GM19452 (cell line): ENCODE data around the gene MUL1.

ENCODE experiments used
- ATAC-seq: cut with Tn5 transposase; IDR thresholded peaks from one replicate; pipeline ENCODE4 v1.9.1; 2021; ENCODE audit not compliant: unreplicated experiment

MUL1 gene, protein sequence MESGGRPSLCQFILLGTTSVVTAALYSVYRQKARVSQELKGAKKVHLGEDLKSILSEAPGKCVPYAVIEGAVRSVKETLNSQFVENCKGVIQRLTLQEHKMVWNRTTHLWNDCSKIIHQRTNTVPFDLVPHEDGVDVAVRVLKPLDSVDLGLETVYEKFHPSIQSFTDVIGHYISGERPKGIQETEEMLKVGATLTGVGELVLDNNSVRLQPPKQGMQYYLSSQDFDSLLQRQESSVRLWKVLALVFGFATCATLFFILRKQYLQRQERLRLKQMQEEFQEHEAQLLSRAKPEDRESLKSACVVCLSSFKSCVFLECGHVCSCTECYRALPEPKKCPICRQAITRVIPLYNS

GRCh38 chr1:20507564-20508410, at the start of gene MUL1:
Gene MUL1 (minus strand): TSS chr1:20508151. CDS start chr1:20508024, 127 bp downstream.
- peak; percentile 87 for ATAC-seq

DNA sequence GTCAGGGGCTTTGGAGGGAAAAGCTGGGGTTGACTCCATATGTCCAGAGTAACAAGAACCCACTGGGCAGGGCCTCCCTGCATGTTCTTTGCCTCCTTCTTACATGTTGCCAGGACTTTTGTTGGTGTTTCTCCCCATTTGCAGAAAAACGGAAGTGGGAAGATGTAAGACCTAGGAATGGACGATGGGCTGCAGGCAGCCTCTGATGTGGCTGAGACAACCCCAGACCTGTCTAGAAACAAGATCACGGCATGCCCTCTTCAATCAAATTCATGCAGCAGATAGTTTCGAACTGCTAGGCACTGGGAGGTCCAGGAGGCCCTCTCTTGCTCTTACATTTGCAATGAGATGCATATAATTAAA, 47.8 kb upstream of the MUL1 start:
- no peak for ATAC-seq

DNA sequence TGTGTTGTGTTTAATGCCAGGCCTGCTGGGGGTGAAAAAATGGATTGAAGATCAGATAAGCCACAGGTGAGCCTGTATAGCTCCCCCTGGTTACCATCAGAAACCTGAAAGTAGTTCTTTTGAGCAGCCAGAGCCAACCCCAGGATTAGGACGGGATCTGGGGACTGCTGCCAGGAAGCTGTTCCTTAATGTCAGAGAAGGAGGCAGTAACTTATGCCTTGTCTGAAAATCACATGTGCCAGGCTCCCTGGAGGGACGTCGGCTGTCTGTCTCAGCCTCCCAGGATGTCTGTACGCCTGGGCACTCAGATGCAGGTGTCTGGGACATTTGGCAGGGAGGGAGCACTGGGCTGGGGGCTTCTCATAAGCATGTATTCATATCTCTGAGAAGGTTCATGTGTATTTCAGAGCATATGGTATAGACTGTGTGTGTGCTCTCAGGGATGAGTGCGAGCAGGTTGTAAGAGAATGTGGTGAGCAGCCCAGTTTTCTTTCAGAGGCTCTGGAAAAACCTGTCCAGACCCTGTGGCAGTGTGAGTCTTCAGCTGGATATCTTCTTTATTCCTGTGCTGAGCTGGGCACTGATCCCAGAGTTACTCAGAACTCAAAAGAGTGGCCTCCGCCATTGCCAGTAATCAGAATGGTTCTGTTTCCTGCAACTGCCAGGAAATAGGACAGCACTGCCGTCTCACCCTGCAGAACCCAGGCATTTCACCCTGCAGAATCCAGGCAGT, 47.2 kb upstream of the MUL1 start:
- no peak for ATAC-seq

DNA sequence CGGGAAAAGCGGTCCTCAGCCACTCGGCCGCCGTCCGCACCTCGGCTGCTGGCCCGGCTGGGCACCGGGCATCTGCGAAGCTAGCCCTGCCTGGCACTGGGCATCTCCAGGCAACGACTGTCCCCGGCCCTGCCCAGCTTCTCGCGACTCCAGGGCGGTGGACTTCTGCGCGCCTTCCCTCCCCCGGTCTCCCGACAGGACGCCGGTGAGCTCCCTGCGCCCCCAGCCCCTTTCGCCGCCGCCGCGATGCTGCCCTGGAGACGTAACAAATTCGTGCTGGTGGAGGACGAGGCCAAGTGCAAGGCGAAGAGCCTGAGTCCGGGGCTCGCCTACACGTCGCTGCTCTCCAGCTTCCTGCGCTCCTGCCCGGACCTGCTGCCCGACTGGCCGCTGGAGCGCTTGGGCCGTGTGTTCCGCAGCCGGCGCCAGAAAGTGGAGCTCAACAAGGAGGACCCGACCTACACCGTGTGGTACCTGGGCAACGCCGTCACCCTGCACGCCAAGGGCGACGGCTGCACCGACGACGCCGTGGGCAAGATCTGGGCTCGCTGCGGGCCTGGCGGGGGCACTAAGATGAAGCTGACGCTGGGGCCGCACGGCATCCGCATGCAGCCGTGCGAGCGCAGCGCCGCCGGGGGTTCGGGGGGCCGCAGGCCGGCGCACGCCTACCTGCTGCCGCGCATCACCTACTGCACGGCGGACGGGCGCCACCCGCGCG, 44.9 kb upstream of the MUL1 start:
- ATAC-seq, result no peak

- no peak for ATAC-seq
These were observed 44.2 kb upstream of the MUL1 start, which contains the start of gene FAM43B for GRCh38 chr1:20551945-20552727. Gene FAM43B (plus strand): TSS chr1:20552573. CDS start chr1:20552974, 401 bp downstream.

DNA sequence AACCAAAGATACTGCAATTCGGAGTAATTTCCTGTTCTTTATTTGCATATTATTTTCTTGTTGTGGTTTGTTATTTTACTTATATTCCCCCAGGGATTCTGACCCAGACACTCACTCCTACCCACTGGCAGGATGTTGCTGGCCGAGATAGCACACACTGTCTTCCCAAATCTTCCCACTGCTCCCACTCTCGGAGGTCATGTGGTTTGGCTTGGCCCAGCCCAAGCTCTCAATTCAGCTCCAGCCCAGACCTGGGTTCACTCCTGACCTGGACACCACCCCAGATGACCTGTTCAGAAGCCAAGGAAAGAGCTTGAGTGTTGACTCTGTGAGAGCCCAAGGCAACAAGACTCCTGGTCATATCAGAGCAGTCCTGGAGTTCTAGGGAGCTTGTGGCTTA, 43.2 kb upstream of the MUL1 start:
- no peak for ATAC-seq

DNA sequence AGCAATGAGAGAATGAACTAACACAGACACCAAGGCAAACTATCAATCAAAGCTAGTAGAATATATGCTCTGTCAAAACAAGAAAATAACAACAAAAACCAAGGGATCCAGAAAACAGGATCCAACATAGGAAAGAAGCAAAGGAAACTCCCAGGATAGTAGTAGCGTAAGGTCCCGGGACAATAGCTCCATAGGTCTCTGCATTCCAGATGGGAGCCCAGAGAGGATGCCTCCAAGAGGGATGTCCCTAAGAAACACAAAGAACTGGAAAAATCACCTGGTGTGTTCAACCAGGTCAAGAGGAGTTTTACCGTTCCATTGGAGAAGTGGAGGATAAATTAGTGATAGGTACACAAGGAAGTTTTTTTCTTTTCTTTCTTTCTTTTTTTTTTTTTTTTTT, 38.7 kb upstream of the MUL1 start:
- ATAC-seq, result no peak

DNA sequence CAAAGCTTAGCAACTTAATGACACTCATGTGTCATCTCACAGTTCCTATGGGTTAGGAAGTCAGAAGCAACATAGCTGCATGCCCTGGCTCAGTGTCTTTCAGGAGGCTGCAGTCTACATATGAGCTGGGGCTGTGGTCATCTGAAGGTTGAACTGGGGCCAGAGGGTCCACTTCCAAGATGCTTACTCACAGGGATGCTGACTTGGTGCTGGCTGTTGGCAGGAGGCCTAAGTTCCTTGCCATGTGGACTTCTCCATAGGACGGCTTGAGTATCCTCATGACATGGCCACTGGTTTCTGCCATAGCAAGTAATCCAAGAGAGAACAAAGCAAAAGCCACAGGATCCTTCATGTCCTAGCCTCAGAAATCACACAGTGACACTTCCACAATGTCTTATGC, 32.3 kb upstream of the MUL1 start:
- ATAC-seq, result no peak

GRCh38 chr1:20538760-20539551, 31.0 kb upstream of the MUL1 start:
- no peak for ATAC-seq

DNA sequence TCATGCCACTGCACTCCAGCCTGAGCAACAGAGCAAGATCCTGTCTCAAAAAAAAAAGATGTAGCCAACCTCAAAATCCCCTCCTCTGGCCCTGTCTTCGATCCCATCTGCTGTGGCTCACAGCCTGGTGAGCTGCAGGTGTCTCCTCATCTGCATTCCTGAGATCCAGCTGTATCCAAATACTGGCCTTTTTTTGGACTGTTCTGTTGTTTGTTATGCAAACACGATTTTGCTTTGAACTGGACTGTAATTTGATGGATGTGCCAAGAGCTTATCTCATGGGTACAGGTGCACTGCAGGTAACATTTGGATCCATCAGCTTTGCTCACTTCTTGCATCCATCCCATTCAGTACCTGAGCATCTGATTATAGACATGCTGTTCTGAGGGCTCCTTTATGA, 30.3 kb upstream of the MUL1 start:
- no peak for ATAC-seq

DNA sequence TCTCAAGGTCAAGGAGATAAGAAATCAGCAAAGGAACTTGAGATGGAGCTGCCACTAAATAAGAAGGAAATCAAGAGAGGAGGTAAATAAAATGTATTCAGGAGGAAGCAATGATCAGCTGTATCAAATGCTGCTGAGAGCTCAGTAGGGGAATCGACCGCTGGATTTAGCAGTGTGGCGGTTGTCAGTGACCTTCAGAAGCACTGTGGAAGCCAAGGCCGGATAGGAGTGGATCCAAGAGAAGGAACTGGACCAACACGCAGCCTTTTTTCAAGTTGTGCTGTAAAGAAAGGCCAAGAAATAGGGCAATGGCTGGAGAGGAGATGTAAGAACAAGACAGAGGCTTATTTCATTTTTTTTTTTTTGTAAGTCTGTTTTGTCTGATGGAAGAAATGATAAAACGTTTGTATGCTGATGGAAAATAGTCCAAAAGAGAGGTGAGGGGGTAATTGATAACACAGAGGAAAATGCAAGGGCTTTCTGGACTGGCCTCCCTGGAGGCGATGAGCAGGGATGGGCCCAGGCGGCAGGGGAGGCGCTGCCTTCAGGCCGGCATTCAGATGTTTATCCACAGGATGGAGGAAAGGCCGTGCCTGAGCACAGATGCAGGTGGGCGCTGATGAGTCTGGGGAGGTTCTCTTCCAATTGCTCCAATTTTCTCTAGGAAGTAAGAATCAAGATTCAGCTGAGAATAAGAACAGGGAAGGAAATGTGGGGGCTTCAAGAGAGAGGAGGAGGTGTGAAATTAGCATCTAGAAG, 26.9 kb upstream of the MUL1 start:
- no peak for ATAC-seq

- no peak for ATAC-seq
These were observed 25.7 kb upstream of the MUL1 start for GRCh38 chr1:20533635-20534034.

DNA sequence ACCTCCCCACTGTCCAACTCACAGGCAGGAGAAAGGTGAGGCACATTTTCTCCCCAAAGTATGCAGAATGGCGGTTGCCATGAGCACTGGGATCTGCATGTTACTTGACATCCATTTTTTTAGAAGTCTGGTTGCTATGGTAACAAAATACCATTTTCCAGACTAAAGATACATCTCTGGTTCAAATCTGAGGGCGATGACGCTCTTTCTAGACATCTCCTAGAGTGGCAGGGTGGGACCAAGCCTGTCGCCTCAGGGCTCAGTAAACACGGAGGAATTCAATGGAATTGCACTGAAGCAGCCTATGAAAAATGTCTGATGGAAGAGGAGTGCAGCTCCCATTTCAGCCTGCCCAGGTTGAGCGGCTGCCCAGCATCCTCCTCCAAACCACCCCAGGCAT, 22.9 kb upstream of the MUL1 start:
- ATAC-seq, result no peak

DNA sequence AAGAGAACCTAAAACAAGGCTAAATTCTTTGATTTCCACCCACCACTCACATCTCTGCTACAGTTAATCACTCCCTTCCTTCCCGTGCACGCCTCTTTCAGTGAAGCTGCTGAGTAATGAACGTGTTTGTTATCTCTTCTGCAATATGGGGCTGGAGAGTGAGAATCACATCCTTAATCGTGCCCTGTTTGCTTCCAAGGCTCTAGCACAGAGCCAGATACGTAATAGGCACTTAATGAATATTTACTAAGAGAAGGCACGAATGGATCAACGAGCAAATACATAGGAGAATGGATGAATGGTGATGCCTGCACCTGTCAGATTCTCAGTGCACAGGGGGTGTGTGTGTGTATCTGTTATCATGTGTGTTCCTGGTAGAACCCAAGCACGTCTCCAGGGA, 22.4 kb upstream of the MUL1 start:
- no peak for ATAC-seq

DNA sequence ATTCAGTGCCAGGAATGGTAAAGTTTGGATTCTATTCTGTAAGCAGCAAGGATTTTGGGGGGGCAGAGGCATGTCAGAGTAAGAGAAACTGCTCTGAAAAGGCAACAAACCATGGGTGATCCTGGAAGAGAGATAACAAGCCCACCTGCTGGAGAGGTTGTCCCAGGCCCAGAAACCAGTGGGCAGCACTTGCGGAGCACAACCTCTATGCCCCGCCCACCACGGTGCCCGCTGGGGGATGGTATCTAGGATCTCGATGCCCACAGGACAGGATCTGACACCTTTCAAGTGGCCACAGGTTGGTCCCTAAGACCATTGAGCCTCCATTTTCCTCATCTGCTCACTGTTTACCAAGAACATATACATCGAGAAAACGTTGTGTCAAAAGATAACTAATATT, 20.3 kb upstream of the MUL1 start:
- ATAC-seq, result no peak

DNA sequence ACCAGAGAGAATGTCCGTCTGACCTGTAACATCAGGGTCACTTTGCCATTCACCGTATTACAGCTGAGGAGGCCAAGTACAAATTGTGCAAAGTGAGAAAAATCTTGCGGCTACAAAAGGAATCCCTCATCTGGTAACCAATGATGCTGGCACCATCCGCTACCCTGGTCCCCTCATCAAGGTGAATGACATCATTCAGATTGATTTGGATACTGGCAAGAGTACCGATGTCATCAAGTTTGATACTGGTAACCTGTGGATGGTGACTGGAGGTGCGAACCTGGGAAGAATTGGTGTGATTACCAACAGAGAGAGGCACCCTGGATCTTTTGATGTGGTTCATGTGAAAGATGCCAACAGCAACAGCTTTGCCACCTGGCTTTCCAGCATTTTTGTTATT, 18.3 kb upstream of the MUL1 start:
- no peak for ATAC-seq

DNA sequence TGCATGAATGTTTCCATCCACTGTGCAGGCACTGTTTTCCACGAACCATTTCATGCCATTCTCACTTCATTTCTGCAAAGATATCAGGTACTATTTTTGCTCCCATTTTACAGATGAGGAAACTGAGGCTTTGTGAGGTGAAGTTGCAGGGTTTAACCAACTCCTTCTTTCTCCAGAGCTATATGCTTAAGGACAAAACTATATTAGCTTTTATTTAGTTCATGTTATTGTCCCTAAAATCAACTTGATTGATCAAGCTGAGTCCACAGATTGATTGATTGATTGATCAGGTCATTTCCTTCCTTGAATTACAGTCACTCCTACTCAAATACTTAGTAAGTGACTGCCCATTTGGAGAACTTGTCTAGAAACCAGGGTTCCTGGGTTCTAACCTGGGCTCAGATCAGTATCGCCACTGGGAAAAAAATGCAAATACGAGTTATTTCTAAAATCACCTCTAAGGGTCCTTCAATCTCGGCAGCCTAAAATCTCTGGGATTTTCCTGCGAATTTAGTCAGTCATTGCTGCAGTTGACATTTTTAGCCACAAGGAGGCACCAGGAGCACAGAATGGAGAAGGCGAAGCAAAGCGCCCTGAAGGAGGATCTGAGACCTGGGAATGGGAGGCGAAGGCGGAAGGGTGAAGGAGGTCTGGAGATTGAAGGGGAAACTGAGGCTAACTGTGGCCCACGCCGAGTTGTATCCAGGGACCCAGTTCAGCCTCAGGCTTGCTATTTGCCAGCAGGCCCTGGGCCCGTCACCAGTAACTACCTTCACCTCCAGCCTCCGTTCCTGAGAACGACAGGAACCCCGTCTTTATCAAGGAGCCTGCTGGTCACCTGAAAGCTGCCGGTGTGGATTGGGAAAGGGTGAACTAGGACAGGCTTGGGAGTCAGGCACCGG, 14.3 kb upstream of the MUL1 start:
- ATAC-seq, result no peak
